D721Med (cell line): Measurements from ENCODE around the gene ANO6.
"Not testable (repeated sequence)": the region's sequence is repeated elsewhere in the genome, so short reads cannot be mapped to it uniquely, and the experiment has no call there.

Experiments used
- DNase-seq: peaks from one replicate; pipeline ENCODE4 v3.0.0; 2011; ENCODE audit warnings: low spot score; ENCODE audit not compliant: insufficient read length
- FAIRE-seq: peaks from 2 replicates; lab custom pipeline; 2011; peaks lifted over from hg19 to GRCh38; lab: Jason Lieb, UNC
- TF ChIP-seq, protein P1 (sequence below): IDR thresholded peaks from 2 replicates; pipeline ENCODE4 v1.5.1; 2012; ENCODE audit warnings: mild to moderate bottlenecking, control low read depth; ENCODE audit not compliant: insufficient read depth; ENCODE audit errors: missing control alignments

Gene ANO6, protein sequence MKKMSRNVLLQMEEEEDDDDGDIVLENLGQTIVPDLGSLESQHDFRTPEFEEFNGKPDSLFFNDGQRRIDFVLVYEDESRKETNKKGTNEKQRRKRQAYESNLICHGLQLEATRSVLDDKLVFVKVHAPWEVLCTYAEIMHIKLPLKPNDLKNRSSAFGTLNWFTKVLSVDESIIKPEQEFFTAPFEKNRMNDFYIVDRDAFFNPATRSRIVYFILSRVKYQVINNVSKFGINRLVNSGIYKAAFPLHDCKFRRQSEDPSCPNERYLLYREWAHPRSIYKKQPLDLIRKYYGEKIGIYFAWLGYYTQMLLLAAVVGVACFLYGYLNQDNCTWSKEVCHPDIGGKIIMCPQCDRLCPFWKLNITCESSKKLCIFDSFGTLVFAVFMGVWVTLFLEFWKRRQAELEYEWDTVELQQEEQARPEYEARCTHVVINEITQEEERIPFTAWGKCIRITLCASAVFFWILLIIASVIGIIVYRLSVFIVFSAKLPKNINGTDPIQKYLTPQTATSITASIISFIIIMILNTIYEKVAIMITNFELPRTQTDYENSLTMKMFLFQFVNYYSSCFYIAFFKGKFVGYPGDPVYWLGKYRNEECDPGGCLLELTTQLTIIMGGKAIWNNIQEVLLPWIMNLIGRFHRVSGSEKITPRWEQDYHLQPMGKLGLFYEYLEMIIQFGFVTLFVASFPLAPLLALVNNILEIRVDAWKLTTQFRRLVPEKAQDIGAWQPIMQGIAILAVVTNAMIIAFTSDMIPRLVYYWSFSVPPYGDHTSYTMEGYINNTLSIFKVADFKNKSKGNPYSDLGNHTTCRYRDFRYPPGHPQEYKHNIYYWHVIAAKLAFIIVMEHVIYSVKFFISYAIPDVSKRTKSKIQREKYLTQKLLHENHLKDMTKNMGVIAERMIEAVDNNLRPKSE

DNA sequence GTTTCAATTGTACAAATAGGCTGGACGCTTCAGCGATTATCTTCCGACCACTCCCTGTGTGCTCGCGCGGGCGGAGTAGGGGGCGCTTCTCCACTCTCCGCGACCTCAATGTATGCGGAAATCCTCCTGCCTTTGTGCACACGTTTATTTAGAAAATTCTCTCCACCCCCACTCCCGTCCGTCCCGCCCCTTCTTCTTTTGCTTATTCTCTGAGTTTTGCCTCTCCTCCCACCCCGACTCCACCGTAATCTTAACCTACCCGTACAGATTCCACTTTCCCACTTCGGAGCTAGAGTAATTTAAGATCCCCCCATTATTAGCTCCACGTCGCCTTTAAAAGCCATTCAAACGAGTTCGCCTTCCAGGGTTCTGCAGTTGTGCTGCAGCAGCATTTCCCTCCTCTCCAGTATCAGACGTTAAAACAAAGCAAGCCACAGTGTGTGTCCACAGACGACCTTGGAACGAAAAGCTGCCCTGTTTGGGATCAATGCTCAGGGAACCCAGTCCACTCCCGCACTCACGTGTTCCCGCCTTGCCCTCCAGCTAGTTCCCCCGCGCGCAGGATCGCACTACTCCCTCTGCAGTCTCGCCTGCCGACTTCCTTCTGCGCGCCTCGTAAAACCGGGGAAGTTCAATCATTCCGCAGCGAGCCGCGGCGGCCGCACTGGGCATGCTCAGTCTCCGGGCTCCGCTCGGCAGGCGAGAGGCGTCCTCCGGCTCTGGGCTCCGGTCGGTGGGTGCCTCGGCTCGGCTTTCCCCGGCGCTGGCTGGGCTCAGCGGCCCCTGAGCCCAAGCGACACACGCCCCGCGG is at the start of gene ANO6:
ANO6 (plus strand) TSS at position 677 of the 811 bp plus-strand sequence. CDS start 227 bp downstream, outside the sequence.
- TF ChIP-seq, protein P1, sequence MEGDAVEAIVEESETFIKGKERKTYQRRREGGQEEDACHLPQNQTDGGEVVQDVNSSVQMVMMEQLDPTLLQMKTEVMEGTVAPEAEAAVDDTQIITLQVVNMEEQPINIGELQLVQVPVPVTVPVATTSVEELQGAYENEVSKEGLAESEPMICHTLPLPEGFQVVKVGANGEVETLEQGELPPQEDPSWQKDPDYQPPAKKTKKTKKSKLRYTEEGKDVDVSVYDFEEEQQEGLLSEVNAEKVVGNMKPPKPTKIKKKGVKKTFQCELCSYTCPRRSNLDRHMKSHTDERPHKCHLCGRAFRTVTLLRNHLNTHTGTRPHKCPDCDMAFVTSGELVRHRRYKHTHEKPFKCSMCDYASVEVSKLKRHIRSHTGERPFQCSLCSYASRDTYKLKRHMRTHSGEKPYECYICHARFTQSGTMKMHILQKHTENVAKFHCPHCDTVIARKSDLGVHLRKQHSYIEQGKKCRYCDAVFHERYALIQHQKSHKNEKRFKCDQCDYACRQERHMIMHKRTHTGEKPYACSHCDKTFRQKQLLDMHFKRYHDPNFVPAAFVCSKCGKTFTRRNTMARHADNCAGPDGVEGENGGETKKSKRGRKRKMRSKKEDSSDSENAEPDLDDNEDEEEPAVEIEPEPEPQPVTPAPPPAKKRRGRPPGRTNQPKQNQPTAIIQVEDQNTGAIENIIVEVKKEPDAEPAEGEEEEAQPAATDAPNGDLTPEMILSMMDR = peak; percentile 41
- FAIRE-seq = no peak
- peak; percentile 28 for DNase-seq

DNA sequence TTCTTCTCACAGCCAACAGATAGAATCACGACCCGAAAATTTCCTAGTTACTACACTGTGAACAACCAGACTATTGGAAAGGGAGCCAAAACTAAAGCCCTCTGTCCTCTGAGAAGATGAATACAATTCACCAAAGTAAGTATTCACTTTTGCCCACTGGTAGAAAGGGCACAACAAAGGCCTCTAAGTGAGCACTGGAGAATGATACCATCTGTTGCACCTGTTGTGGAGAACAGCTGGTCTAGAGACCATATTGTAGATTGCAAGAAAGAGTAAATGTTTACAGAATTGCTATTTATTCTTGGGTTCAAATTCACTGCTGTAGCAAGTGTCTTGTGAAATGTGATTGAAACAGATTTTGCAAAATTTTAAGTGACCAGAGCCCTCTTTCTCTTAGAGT is 46.9 kb upstream of the ANO6 start:
- FAIRE-seq (no peak), DNase-seq (no peak)
- TF ChIP-seq, protein P1 = no peak

DNA sequence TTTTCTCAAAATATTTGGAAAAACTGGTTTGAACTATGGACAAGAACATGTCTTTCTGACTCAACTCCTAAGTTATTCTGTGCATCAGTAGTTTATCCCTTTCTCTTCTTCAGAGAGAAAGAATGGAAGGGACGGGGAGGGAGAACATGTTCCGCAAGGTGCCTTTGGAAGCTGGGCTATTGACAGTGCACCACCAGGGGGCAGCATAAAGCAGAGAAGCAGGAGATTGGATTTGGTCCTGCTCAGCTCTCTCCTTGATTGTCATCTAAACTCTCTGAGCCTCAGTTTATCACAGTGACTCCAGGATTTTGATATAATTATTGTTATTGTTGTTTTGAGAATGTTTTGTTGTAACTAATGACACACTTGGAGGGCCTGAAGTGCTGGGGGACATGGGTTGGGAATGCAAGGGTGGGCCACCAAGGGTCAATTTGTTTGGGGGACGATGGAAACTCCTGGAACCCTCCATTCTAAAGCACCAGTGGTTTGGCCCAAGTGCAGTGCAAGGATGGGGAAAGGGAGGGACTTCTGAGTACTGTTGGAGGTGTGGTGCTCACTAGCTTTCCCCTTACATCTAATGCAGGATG is 45.3 kb upstream of the ANO6 start:
- DNase-seq (no peak), FAIRE-seq (no peak)
- TF ChIP-seq, protein P1 = peak; percentile 96

DNA sequence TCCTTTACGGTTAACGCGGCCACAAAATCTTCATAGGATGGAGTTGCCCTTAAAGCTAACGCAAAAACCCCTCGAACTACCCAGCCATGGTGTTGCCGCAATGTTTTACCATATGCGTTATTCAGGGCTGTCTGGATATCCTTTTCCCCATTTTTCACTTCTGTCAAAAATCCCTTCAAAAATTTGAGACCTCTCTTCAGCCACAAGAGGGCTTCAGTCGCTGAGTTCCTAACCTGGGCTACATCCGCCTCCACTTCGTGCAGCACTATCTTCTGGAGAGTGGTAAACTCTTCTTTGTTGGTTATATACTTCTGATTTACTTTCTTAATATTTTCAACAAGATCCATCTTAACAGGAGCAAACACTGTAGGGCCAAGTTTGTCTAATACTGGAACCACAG is 42.6 kb upstream of the ANO6 start:
- DNase-seq, FAIRE-seq: not testable (repeated sequence)

DNA sequence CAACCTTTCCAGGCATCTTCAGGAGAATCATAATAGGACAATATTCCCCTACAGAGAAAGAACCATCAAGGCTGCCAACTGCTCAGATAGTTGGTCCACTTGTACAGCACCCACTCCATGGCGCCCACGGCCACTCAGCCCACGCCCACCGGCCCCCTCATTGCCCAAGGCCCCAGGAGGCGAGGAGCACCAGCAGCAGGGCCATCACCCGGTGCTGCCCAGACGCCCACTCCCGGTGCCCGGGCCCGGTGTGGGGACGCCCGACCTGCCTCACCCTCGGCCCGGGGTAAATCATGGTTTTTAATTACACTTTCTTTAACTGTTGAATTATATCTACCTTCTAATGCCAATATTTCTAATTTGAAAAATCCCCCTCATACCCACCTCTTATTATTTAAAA is 41.3 kb upstream of the ANO6 start:
- DNase-seq (no peak), FAIRE-seq (no peak)
- TF ChIP-seq, protein P1 = no peak

DNA sequence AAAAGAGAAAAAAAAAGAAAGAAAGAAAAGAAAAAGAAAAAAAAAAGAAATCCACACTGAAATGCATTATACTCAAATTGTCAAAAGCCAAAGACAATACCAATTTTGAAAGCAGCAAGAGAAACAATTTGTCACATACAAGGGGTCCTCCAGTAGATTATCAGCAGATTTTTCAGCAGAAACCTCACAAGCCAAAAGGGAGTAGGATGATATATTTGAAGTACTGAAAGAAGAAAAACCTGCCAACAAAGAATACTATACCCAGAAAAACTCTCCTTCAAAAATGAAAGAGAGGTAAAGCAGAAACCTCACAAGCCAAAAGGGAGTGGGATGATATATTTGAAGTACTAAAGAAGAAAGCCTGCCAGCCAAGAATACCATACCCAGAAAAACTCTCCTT is 37.1 kb upstream of the ANO6 start:
- TF ChIP-seq, protein P1 = no peak
- FAIRE-seq (no peak), DNase-seq (no peak)

DNA sequence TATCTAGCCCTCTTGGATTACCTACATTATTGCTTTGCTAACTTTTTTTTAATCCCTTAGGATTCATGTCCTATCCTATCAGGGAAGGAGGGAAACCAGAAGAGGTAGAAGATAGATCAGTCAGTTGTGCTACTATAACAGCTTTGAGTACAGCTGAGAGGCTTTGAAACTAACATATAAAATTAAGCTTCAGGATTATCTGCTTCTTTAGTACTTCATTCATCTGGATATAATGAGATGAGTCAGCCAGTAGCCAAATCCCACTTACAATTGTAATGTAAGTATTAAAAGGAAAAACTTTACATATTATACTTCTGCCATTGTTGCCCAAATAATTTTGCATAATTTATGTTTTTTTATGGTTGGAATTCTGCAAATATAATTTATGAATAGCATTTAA is 33.4 kb upstream of the ANO6 start:
- FAIRE-seq (no peak), DNase-seq (no peak)
- TF ChIP-seq, protein P1 = no peak
